CD14-positive monocyte (primary cell): ENCODE results near the gene ANXA11. TPM values are rescaled to one million over a fixed set of nuclear protein-coding genes. Genes with fewer than 3 reads are reported as not detected.
A peak's percentile ranks its signal among the peaks of the same experiment; 100 is the strongest.

Source experiments
- DNase-seq, 3 donors: peaks; one replicate each; pipeline ENCODE4 v3.0.0-alpha.2; 2011 to 2022
- H2AFZ ChIP-seq: 2 replicates; pipeline ENCODE4 v1.6.0; 2012; ENCODE audit warnings: mild to moderate bottlenecking, low read depth, low read length, inconsistent platforms; ENCODE audit not compliant: insufficient read depth, poor library complexity, severe bottlenecking
- H3K27ac ChIP-seq, 2 donors: 1 replicate in 1 of 2; 2 replicates in 1 of 2; pipeline ENCODE4 v1.5.1; 2012 to 2013; ENCODE audit warnings: low read length in 2 of 2, control low read depth in 1 of 2, inconsistent platforms in 1 of 2, low read depth in 1 of 2, mild to moderate bottlenecking in 1 of 2
- H3K27me3 ChIP-seq, 2 donors: one replicate each; pipeline versions ENCODE4 v1.6.0 to v1.6.1; 2011 to 2013; ENCODE audit warnings: low read length in 2 of 2; ENCODE audit not compliant: control insufficient read depth in 2 of 2, insufficient read depth in 2 of 2
- H3K36me3 ChIP-seq, 2 donors: replicated peaks in 1 of 2; 1 replicate in 1 of 2; 2 replicates in 1 of 2; pipeline versions ENCODE4 v1.5.1 to v1.6.1; 2012 to 2013; ENCODE audit warnings: low read length in 2 of 2, control low read depth in 1 of 2, inconsistent platforms in 1 of 2, mild to moderate bottlenecking in 1 of 2; ENCODE audit not compliant: insufficient read depth in 2 of 2, control insufficient read depth in 1 of 2
- H3K4me1 ChIP-seq, 2 donors: 1 replicate in 1 of 2; 2 replicates in 1 of 2; pipeline versions ENCODE4 v1.5.1 to v1.6.1; 2012 to 2013; ENCODE audit warnings: low read length in 2 of 2, control low read depth in 1 of 2, inconsistent platforms in 1 of 2, mild to moderate bottlenecking in 1 of 2, moderate library complexity in 1 of 2; ENCODE audit not compliant: insufficient read depth in 2 of 2, control insufficient read depth in 1 of 2
- H3K4me2 ChIP-seq: replicated peaks from 2 replicates; pipeline ENCODE3; 2012; ENCODE audit warnings: low read length, moderate library complexity, mild to moderate bottlenecking; ENCODE audit not compliant: poor library complexity, severe bottlenecking; ENCODE audit errors: extremely low read depth
- H3K4me3 ChIP-seq, 3 experiments: fragments of 200-600 bp in 1 of 3; sonication (generic) in 1 of 3; replicated peaks in 1 of 3; 1 replicate in 2 of 3; 2 replicates in 1 of 3; pipeline ENCODE4 v1.5.1; 2011 to 2013; ENCODE audit warnings: low read length in 3 of 3, mild to moderate bottlenecking in 3 of 3, control low read depth in 2 of 3, low read depth in 2 of 3, inconsistent platforms in 1 of 3, moderate library complexity in 1 of 3
- H3K79me2 ChIP-seq: 2 replicates; pipeline ENCODE4 v1.6.0; 2012; ENCODE audit warnings: mild to moderate bottlenecking, control low read depth, inconsistent platforms, low read length, moderate library complexity; ENCODE audit not compliant: insufficient read depth
- H3K9ac ChIP-seq: 2 replicates; pipeline ENCODE4 v1.6.0; 2017; ENCODE audit warnings: low read length, mild to moderate bottlenecking; ENCODE audit not compliant: insufficient read depth, poor library complexity, severe bottlenecking
- H3K9me3 ChIP-seq, 2 donors: replicated peaks in 1 of 2; 1 replicate in 1 of 2; 2 replicates in 1 of 2; pipeline versions ENCODE4 v1.5.1 to v1.6.1; 2012 to 2013; ENCODE audit warnings: low read length in 2 of 2, control low read depth in 1 of 2; ENCODE audit not compliant: control insufficient read depth in 1 of 2, insufficient read depth in 1 of 2
- H4K20me1 ChIP-seq: 2 replicates; pipeline ENCODE4 v1.6.0; 2012; ENCODE audit warnings: mild to moderate bottlenecking, low read length, control low read depth, moderate library complexity; ENCODE audit not compliant: insufficient read depth
- H3K27ac Mint-ChIP-seq, 7 donors: one replicate each; pipeline ENCODE4 v1.8.0; 2020; ENCODE audit warnings: mild to moderate bottlenecking in 7 of 7, mixed read lengths in 7 of 7, moderate library complexity in 6 of 7, inconsistent platforms in 2 of 7
- H3K27me3 Mint-ChIP-seq, 3 donors: one replicate each; pipeline ENCODE4 v1.8.0; 2021 to 2022; ENCODE audit warnings: low read depth in 3 of 3, mild to moderate bottlenecking in 3 of 3, mixed read lengths in 3 of 3, moderate library complexity in 3 of 3, inconsistent platforms in 1 of 3
- H3K36me3 Mint-ChIP-seq, 2 donors: one replicate each; pipeline ENCODE4 v1.8.0; 2020; ENCODE audit warnings: mixed read lengths in 2 of 2, inconsistent platforms in 1 of 2, mild to moderate bottlenecking in 1 of 2
- H3K4me1 Mint-ChIP-seq: one replicate; pipeline ENCODE4 v1.8.0; 2020; ENCODE audit warnings: mild to moderate bottlenecking, mixed read lengths
- H3K4me3 Mint-ChIP-seq, 2 donors: one replicate each; pipeline ENCODE4 v1.8.0; 2020; ENCODE audit warnings: mild to moderate bottlenecking in 2 of 2, mixed read lengths in 2 of 2, moderate library complexity in 1 of 2
- H3K9me3 Mint-ChIP-seq, 7 donors: one replicate each; pipeline ENCODE4 v1.8.0; 2020 to 2022; ENCODE audit warnings: mixed read lengths in 7 of 7, mild to moderate bottlenecking in 6 of 7, moderate library complexity in 6 of 7, inconsistent platforms in 2 of 7
- whole genome bisulfite sequencing: methylation state at CpG from one replicate; pipeline ENCODE4 v1.1.5; 2013; ENCODE audit warnings: missing lambda C conversion rate; ENCODE audit not compliant: insufficient coverage; 5-methylcytosine and 5-hydroxymethylcytosine counted together
- intact Hi-C, 2 donors: fragments of 100-400 bp; cut with micrococcal nuclease; formaldehyde crosslinking; loops; one replicate each; pipeline versions ENCODE4 v1.15.0 to v1.15.1; 2023
- polyA plus RNA-seq, 3 donors: library from polyadenylated mRNA; depleted of rRNA in 1 of 3; unstranded in 2 of 3; stranded (reverse) in 1 of 3; fragments of 300-500 nt in 2 of 3; fragments of >200 nt in 1 of 3; fragmentation: Illumina TruSeq in 2 of 3; gene quantifications; 1 replicate in 2 of 3; 2 replicates in 1 of 3; pipeline ENCODE4 v1.2.3, GENCODE V29; 2012 to 2021
- TF ChIP-seq, protein P1 (sequence below): fragments of 200-600 bp; IDR thresholded peaks from one replicate; pipeline ENCODE4 v1.8.0; 2022; ENCODE audit warnings: antibody characterized with exemption, mild to moderate bottlenecking

Gene ANXA11
- polyA plus RNA-seq, 3 donors = 95.6 to 174 (median 134) TPM

- Mint-ChIP-seq H3K27ac (peak overlapping the region in 5 of 7 donors; percentile 23 to 90 (median 58)), H3K27me3 (peaks cover 0 to 3% (median 2%) of the 10 kb centered on the region in 3 donors), H3K36me3 (peaks cover 62 to 81% of the 10 kb centered on the region in 2 donors), H3K9me3 (peaks cover 0 to 3% (median 0%) of the 10 kb centered on the region in 7 donors), H3K4me3 (no peak overlapping the region), H3K4me1 (peaks cover 45% of the 10 kb centered on the region)
- H2AFZ ChIP-seq = no peak overlapping the region
- H3K4me3 ChIP-seq = no peak overlapping the region
- no peak for DNase-seq
- no peak overlapping the region for H3K4me2 ChIP-seq
- TF ChIP-seq, protein P1, sequence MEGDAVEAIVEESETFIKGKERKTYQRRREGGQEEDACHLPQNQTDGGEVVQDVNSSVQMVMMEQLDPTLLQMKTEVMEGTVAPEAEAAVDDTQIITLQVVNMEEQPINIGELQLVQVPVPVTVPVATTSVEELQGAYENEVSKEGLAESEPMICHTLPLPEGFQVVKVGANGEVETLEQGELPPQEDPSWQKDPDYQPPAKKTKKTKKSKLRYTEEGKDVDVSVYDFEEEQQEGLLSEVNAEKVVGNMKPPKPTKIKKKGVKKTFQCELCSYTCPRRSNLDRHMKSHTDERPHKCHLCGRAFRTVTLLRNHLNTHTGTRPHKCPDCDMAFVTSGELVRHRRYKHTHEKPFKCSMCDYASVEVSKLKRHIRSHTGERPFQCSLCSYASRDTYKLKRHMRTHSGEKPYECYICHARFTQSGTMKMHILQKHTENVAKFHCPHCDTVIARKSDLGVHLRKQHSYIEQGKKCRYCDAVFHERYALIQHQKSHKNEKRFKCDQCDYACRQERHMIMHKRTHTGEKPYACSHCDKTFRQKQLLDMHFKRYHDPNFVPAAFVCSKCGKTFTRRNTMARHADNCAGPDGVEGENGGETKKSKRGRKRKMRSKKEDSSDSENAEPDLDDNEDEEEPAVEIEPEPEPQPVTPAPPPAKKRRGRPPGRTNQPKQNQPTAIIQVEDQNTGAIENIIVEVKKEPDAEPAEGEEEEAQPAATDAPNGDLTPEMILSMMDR = no peak
- H3K27me3 ChIP-seq = no peaks in the 10 kb centered on the region
- intact Hi-C loops = no loop called here
- peaks cover 80% of the 10 kb centered on the region for H4K20me1 ChIP-seq
- H3K27ac ChIP-seq = peak overlapping the region in 1 of 2 donors; percentile 65
- peaks cover 62% of the 10 kb centered on the region for H3K79me2 ChIP-seq
- no CpG with 5 or more reads among the region's 4 CpGs for WGBS
- no peaks in the 10 kb centered on the region for H3K9me3 ChIP-seq
- H3K36me3 ChIP-seq = peaks cover 53 to 88% of the 10 kb centered on the region in 2 donors
- H3K4me1 ChIP-seq = peaks cover 22 to 33% of the 10 kb centered on the region in 2 donors
- H3K9ac ChIP-seq = no peak overlapping the region
These were observed 35.3 kb downstream of the ANXA11 start for GRCh38 chr10:80170026-80170425.

DNA sequence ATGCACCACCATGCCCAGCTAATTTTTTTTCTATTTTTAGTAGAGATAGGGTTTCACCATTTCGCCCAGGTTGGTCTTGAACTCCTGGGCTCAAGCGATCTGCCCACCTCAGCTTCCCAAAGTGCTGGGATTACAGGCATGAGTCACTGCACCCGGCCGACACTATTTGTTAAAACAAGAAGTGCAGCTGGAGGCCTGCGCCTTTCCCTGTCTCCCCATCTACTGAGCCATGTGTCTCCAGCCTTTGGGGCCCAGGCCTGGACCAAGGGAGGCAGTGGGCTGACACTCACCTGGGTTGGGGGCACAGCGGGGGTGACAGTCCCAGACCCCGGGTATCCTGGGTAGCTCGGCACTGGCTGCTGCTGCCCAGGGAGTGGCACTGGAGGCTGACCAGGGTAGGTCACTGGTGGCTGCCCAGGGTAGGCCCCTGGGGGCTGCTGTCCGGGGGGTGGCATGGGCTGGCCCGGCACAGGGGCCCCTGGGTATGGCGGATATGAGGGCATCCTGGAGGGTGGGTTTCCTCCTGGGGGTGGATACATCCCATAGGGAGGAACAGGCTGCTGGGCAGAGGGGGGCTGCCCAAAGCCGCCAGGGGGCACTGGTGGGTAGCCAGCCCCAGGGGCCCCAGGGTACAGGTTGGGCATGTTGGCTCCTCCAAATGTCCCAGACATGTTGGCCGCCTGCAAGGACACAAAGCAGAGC, 36.5 kb downstream of the ANXA11 start:
- H3K27me3 Mint-ChIP-seq = peaks cover 0 to 3% (median 2%) of the 10 kb centered on the region in 3 donors
- H3K79me2 ChIP-seq = peaks cover 53% of the 10 kb centered on the region
- no peak overlapping the region for H3K4me3 ChIP-seq
- H3K9me3 Mint-ChIP-seq = peaks cover 0 to 3% (median 0%) of the 10 kb centered on the region in 7 donors
- TF ChIP-seq, protein P1 = peak; percentile 21
- H2AFZ ChIP-seq = no peak overlapping the region
- no peaks in the 10 kb centered on the region for H3K27me3 ChIP-seq
- peaks cover 71% of the 10 kb centered on the region for H4K20me1 ChIP-seq
- H3K27ac Mint-ChIP-seq = peak overlapping the region in 3 of 7 donors; percentile 21 to 96 (median 66)
- no peaks in the 10 kb centered on the region for H3K9me3 ChIP-seq
- no peak overlapping the region for H3K9ac ChIP-seq
- intact Hi-C loops = no loop called here
- no peak overlapping the region for H3K4me3 Mint-ChIP-seq
- peaks cover 73 to 89% of the 10 kb centered on the region in 2 donors for H3K36me3 Mint-ChIP-seq
- WGBS = 94% methylated on average over 12 of the region's 13 CpGs
- H3K4me2 ChIP-seq = no peak overlapping the region
- DNase-seq = no peak
- peaks cover 62 to 93% of the 10 kb centered on the region in 2 donors for H3K36me3 ChIP-seq
- peaks cover 22 to 33% of the 10 kb centered on the region in 2 donors for H3K4me1 ChIP-seq
- peaks cover 46% of the 10 kb centered on the region for H3K4me1 Mint-ChIP-seq
- H3K27ac ChIP-seq = peak overlapping the region in 1 of 2 donors; percentile 65
